NCI-H1694 treated with DMSO at 0.1 percent for 48 hours (cell line): Measurements from ENCODE around the gene HBA2.
"Not testable (repeated sequence)": the region's sequence is repeated elsewhere in the genome, so short reads cannot be mapped to it uniquely, and the experiment has no call there.

Experiments used
- DNase-seq: peaks from one replicate; lab custom pipeline; 2025; lab: John Stamatoyannopoulos, UW

HBA2 gene

DNA sequence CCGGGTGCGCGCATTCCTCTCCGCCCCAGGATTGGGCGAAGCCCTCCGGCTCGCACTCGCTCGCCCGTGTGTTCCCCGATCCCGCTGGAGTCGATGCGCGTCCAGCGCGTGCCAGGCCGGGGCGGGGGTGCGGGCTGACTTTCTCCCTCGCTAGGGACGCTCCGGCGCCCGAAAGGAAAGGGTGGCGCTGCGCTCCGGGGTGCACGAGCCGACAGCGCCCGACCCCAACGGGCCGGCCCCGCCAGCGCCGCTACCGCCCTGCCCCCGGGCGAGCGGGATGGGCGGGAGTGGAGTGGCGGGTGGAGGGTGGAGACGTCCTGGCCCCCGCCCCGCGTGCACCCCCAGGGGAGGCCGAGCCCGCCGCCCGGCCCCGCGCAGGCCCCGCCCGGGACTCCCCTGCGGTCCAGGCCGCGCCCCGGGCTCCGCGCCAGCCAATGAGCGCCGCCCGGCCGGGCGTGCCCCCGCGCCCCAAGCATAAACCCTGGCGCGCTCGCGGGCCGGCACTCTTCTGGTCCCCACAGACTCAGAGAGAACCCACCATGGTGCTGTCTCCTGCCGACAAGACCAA lies at the start of gene HBA2:
TSS of gene HBA2 (plus strand) at position 503 of the 568 bp plus-strand sequence. CDS start at position 540, 37 bp downstream.
- DNase-seq, result not testable (repeated sequence)

DNA sequence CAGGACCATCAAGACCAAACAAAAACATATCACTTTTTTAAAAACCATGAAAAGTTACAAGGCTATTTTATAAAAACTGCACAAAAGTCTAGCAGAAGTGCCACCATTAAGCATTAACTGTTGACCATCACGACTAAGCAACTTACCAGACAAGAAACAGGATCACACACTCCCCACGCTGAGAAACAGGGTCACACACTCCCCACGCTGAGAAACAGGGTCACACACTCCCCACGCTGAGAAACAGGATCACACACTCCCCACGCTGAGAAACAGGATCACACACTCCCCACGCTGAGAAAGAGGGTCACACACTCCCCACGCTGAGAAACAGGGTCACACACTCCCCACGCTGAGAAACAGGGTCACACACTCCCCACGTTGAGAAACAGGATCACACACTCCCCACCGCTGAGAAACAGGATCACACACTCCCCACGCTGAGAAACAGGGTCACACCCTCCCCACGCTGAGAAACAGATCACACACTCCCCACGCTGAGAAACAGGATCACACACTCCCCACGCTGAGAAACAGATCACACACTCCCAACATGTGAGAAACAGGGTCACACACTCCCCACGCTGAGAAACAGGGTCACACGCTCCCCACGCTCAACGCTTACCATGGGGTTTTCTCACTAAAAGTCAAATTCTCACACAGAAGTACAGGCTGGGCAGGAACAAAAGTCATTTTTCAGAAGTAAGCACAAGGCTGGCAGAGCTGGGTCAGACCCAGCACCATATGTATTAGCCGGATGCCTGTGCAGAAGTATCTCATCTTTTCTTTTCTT lies 48.9 kb upstream of the HBA2 start:
- DNase-seq, result not testable (repeated sequence)

DNA sequence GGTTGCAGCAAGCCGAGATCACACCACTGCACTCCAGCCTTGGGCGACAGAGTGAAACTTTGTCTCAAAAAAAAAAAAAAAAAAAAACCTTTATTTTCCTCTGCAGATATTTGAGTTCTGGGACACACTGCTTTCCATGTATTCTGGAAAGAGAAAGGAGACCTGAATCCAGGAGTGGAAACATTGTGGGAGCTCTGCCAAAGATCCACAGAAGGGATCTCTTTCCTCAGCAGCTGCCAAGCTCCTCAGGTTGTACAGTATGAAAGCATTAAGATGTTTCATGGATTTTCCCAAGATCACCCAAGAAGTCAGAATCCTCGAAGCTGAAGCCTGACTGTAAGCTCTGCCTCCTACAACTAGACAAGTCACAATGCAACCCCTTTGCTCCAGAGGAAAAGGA lies 47.7 kb upstream of the HBA2 start:
- no peak for DNase-seq

GRCh38 chr16:129075-129474 lies 43.6 kb upstream of the HBA2 start:
- DNase-seq, result no peak

DNA sequence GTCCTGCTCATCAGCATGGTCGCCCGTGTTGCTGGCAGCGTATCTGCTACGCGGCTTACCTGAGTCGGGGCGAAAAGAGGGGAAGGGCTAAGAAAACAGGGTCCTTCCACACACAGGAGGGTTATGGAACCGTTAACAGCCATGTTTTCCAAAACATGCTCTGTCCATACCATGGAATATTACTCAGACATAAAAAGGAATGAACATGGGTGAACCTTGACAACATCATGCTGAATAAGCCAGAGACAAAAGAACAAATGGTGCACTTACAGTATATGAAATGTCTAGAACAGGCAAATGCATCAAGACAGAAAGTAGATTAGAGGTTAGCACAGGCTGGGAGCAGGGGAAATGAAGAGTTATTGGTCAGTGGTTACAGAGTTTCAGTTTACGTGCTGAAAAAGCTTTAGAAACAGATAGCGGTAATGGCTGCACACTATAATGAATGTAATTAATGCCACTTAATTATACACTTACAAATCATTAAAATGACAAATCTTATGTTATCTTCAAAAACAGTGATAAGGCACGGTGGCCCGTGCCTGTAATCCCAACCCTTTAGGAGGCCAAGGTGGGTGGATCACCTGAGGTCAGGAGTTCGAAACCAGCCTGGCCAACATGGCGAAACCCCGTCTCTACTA lies 42.0 kb upstream of the HBA2 start:
- DNase-seq, result no peak

DNA sequence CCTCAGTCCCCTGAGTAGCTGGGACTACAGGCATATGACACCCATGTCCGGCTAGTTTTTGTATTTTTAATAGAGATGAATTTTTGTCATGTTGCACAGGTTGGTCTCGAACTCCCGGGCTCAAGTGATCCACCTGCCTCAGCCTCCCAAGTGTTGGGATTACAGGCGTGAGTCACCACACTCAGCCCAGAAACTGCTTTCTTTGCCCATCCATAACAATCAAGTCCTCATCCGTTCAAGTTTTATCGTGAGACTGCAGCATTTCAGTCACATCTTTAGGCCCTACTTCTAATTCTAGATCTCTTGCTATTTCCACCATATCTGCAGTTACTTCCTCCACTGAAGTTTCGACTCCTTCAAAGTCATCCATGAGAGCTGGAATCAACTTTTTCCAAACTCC lies 40.6 kb upstream of the HBA2 start:
- no peak for DNase-seq

DNA sequence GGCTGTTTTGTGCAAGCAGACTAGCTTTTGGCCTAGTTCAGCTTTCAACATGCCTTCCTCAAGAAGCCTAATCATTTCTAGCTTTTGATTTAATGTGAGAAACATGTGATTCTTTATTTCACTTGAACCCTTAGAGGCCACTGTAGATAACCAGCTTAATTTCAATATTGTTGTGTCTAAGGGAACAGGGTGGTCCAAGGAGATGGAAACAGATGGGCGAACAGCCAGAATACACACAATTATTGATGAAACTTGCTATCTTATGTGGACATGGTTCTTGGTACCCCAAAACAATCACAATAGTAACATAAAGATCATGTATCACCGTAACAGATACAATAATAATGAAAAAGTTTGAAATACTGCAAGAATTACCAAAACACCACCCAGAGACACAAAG lies 39.0 kb upstream of the HBA2 start:
- no peak for DNase-seq

GRCh38 chr16:138049-138417 lies 34.6 kb upstream of the HBA2 start:
- DNase-seq, result no peak

DNA sequence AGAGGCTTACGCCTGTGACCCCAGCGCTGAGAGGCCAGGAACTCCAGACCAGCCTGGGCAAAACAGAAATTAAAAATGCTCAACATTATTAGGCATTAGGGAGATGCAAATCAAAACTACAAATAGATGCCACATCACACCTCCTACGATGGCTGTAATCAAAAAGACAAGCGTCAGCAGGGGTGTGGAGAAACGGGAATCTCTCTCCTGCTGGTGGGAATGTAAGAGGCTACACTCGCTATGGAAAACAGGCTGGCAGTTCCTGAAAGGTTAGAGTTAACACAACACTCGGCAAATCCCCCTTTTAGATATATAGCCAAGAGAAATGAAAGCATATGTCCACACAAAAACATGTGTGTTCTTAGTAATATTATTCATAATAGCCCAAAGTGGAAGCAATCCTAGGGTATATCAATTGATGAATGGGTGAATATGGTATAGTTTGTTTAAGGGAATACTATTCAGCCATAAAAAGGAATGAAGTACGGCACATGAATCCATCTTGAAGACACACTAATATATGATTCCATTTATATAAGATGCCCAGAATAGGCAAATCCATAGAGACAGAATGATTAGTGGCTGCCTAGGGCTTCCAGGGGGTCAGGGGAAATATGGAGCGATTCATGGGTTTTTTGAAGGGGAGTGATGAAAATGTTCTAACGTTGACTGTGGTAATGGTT lies 32.4 kb upstream of the HBA2 start:
- DNase-seq, result no peak

- no peak for DNase-seq
These were observed 30.2 kb upstream of the HBA2 start for GRCh38 chr16:142405-142967.

DNA sequence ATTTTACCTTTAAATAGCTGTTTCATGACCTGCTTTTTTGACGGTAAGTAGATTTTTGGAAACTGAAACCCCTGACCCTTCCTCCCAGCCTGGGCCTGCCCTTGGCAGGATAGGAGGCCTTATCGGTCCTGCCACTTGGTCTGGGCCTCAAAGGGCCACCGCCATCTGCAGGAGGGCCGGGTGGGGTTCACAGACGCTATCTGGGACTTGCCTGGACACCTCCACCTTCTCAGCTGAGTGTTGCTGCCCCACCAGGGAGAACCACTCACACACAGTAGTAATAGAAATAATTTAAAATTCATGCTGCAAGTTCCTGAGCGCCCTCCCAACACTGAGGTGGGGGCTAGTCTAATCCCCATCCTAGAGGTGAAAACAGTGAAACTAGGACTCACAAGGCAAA lies 29.6 kb upstream of the HBA2 start:
- DNase-seq, result no peak

DNA sequence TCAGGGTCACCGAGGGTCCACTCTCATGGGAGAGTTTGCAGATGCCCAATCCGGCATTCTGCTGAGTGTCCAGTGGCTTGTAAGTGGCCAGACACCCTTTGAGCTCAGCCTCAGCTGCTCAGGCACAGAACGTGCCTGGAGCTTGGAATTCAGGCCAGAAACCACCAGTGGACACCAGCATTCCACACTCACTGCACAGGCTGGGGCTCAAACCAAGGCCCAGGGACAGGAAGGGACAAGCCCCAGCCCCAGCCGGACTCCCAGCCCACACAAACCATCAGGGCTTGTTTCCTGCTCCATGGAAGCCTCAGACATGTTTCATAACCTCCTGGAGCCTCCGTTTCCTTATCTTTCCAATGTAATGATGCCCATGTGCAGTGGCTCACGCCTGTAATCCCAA lies 29.2 kb upstream of the HBA2 start:
- no peak for DNase-seq

DNA sequence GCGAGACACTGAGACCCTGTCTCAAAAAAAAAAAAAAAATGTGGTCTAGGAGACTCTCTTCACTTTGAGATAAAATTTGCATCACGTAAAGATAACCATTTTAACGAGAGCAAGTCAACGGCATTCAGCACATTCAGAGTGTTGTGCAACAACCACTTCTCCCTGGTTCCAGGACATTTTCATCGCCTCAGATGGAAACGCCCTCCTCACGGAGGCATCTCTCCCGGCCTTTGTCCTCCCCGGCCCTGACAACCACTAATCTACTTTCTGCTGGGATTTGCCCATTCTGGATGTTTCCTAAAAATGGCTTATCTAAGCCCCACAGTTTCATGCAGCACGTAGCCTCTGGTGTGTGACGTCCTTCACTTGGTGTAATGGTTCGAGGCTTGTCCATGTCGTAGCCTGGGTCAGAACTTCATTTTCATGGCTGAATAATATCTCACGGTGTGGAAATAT lies 27.9 kb upstream of the HBA2 start:
- DNase-seq, result no peak

DNA sequence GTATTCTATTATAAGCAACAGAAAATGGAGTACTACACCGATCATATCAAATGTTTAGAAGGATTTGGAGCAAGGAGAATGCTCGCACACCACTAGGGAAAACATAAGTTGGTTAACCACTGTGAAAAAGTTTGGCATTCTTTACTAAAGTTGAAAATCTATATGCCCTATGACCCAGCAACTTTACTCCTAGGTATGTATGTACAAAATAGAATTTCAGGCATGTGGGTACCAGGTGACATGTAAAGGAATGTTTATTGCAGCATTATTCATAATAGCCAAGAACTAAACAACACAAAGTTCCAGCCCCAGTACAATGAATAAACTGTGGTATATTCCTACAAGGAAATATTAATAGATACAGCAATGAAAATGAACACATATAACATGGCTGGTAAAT lies 26.0 kb upstream of the HBA2 start:
- DNase-seq, result no peak

DNA sequence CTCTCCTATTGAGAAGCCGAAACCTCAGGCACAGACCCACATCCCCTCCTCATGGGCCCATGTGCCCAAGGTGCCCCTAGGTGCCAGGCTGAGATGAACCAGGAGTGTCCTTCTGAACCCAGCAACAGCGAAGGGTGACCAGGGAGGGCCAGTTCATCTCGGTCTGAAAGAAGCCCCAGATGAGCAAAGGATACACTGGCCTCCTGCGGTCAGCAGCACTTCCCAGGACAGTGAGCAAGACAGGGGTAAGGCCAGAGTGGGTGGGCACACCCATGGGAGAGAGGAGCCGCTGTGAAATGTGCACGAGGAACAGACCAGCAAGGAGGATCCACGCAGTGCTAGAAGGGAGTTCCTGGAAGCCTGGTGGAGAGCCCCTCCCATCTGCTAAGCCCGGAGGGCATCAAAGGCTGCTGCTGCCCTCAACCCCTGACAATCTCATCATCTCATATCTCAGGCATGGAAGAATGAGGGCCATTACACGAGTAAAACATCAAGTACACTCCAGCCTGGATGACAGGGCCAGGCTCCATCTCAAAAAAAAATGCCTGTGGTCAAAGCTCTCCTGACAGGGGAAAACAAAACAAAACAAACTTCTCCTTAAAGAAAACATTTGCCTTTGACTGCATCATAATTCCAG lies 23.5 kb upstream of the HBA2 start:
- DNase-seq, result no peak

GRCh38 chr16:152141-153128 lies 20.2 kb upstream of the HBA2 start, which contains the start of gene HBZ:
Gene HBZ (plus strand): TSS chr16:152644. CDS start chr16:152910, 266 bp downstream.
- DNase-seq, result no peak

DNA sequence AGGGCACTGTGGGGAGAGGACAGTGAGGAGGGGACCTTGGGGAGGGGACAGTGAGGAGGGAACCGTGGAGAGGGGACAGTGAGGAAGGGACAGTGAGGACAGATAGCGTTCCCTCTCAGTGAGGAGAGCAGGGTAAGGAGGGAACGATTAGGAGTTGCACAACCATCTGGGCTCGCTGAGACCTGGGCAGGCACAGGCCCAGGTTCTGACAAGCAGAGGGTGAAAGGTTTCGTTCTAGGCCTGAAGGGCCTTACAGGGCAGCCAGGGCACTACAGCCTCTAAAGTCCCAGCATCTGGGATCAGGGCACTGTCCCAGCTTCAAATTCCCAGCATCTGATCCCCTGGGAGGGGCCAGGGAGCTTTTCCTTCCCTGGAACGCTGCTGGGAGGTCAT lies 19.6 kb upstream of the HBA2 start:
- DNase-seq, result not testable (repeated sequence)

- DNase-seq, result not testable (repeated sequence)
These were observed 19.0 kb upstream of the HBA2 start for GRCh38 chr16:153550-154216.

- no peak for DNase-seq
These were observed 18.3 kb upstream of the HBA2 start for GRCh38 chr16:154217-155030.
